Left ventricle myocardium inferior (tissue), 1 donor: ENCODE measurements around the gene ZNFX1. TPM values are rescaled to one million over a fixed set of nuclear protein-coding genes. Genes with fewer than 3 reads are reported as not detected.
"Not testable (repeated sequence)": the region's sequence is repeated elsewhere in the genome, so short reads cannot be mapped to it uniquely, and the experiment has no call there.

Experiments used
- DNase-seq: peaks from one replicate; pipeline ENCODE4 v3.0.0-alpha.2; 2020
- H3K27ac ChIP-seq: fragments of 200-600 bp; replicated peaks from 2 replicates; pipeline ENCODE4 v1.8.0; 2021
- H3K27me3 ChIP-seq: fragments of 200-600 bp; 2 replicates; pipeline ENCODE4 v1.8.0; 2021; ENCODE audit warnings: low read depth
- H3K36me3 ChIP-seq: fragments of 200-600 bp; 2 replicates; pipeline ENCODE4 v1.8.0; 2021
- H3K4me1 ChIP-seq: fragments of 200-600 bp; 2 replicates; pipeline ENCODE4 v1.8.0; 2021
- H3K4me3 ChIP-seq: fragments of 200-600 bp; 2 replicates; pipeline ENCODE4 v1.8.0; 2021; ENCODE audit warnings: mild to moderate bottlenecking, moderate library complexity
- H3K9me3 ChIP-seq: fragments of 200-600 bp; replicated peaks from 2 replicates; pipeline ENCODE4 v1.8.0; 2021
- CTCF ChIP-seq: fragments of 200-600 bp; IDR thresholded peaks from 2 replicates; pipeline ENCODE4 v1.8.0; 2021; ENCODE audit warnings: antibody characterized with exemption, mild to moderate bottlenecking, borderline replicate concordance
- intact Hi-C: fragments of 100-400 bp; cut with micrococcal nuclease; formaldehyde crosslinking; loops from one replicate; pipeline ENCODE4 v1.11.0; 2022
- total RNA-seq: library from RNA; stranded (reverse); fragmentation: NEBNext Ultra II Directional; extraction: Animal tissue kit (Norgen Biotek cat#: 25700); gene quantifications from one replicate; pipeline ENCODE4 v1.2.1, GENCODE V29; 2021
- donor health status: DM: no; HTN: yes; CAD: no; lungs with severe emphysema.

The ZNFX1 gene
- total RNA-seq, 1 donor from 2014 or later: 22.2 TPM

DNA sequence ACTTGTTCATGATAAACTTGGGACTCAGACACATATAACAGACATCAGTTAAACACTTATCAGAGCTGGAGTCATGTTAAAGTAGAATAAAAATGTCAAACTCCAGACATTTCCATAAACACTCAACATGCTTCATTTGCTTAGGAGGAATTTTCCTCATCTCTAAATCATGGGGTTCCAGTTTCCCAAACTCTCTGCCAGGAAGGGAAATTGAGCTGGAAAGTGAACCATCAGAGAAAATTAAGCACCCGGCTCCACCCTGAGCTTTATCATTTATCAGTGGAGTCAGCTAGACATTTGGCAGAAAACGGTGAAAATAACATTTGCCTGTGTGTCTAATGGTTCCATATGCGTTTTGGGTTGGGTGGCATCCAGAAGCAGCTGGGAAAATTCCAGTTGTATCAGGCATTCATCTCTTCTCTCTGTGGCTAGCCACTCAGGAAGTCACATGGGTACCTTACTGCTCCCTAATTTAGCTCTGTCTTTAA, 25.3 kb upstream of the ZNFX1 start:
- TF ChIP-seq CTCF: no peak
- intact Hi-C loops: no loop called here
- peaks cover 4% of the 10 kb centered on the region for H3K4me1 ChIP-seq

DNA sequence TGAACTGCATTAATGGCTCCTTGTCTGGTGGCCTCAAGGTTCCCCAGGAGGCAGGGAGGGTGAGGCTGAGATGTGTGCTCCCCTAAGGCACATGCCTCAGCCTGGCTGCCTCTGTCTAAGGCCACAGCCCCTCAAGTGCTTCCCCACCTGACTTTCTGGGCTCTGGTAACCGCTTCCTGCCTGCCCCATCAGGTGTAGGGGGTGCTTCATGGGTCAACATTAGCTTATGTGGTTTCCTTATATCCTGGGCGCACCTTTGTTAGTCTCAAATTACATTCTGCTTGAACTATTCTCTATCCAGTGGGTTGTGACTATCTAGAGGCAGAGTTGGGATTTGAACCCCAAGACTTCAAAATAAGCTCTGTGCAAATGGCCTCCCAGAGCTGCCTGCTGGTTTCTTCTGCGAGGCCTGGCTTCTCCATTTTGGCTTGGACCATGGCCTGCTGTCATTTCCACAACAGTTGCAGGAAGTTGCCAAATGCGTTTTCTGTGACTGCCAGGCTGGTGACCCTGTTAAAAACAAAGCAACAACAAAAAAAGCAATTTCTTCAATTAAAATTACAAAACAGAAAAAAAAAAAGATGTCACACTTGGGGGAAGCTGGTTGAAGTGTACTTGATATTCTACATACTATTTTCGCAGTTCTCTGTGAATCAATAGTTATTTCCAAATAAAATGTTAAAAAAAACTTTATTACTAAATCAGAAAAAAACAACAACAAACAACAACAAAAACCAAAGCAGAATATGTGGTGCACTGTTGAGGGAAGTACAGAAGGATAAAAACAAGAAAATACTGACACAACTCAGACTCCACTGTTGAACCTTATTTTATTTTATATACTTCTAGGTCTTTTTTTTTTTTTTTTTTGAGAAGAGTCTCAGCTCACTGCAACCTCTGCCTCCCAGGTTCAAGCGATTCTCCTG, 20.0 kb upstream of the ZNFX1 start:
- DNase-seq: no peak
- H3K36me3 ChIP-seq: peaks cover 7% of the 10 kb centered on the region
- no peak for TF ChIP-seq CTCF
- intact Hi-C loops: no loop called here
- H3K4me3 ChIP-seq: no peak overlapping the region
- no peaks in the 10 kb centered on the region for H3K27me3 ChIP-seq
- H3K27ac ChIP-seq: no peak overlapping the region
- no peaks in the 10 kb centered on the region for H3K9me3 ChIP-seq
- no peaks in the 10 kb centered on the region for H3K4me1 ChIP-seq

More for the DNA sequence above, 25.3 kb upstream of the ZNFX1 start:
- H3K9me3 ChIP-seq: no peaks in the 10 kb centered on the region
- no peaks in the 10 kb centered on the region for H3K36me3 ChIP-seq
- DNase-seq: no peak
- no peak overlapping the region for H3K4me3 ChIP-seq
- H3K27ac ChIP-seq: no peak overlapping the region
- H3K27me3 ChIP-seq: no peaks in the 10 kb centered on the region

DNA sequence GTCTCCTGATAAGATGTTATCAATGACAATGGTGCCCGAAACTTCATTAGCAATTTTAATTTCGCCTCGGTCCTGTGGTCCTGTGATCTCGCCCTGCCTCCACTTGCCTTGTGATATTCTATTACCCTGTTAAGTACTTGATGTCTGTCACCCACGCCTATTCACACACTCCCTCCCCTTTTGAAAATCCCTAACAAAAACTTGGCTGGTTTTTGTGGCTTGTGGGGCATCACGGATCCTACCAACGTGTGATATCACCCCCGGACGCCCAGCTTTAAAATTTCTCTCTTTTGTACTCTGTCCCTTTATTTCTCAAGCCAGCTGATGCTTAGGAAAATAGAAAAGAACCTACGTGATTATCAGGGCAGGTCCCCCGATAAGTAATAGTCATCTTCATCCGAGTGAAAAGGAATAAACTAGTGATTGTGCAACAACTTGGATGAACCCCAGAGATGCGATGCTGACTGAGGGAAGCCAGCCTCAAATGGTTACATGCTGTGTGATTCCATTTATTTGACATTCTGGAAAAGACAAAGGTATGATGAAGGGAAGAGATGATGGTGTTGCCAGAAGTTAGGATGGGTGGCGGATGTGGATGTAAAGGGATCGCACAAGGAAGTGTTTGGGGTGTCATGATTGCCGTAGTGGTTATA, 16.3 kb upstream of the ZNFX1 start:
- H3K4me1 ChIP-seq, DNase-seq, H3K27me3 ChIP-seq, H3K27ac ChIP-seq, H3K9me3 ChIP-seq, H3K4me3 ChIP-seq, intact Hi-C loops: not testable (repeated sequence)
- H3K36me3 ChIP-seq: peaks cover 42% of the 10 kb centered on the region

DNA sequence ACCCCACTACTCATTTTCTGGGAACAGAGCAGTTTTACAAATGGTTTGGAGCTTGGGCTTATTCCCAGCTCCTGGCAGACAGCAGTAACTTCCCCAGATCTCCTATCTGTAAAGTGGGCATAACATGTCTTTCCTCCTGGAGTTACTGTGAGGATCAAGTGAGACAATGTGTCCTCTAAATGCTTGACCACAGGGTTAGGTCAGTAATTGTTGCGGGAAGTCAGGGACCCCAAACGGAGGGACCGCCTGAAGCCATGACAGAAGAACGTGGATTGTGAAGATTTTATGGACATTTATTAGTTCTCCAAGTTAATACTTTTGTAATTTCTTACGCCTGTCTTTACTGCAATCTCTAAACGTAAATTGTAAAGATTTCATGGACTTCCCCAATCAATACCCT, 15.3 kb upstream of the ZNFX1 start:
- Histone ChIP-seq H3K4me1 (no peaks in the 10 kb centered on the region), H3K27me3 (no peaks in the 10 kb centered on the region), H3K9me3 (peaks cover 1% of the 10 kb centered on the region), H3K4me3 (no peak overlapping the region), H3K27ac (no peak overlapping the region), H3K36me3 (peaks cover 52% of the 10 kb centered on the region)
- no peak for DNase-seq
- intact Hi-C loops: no loop called here
- TF ChIP-seq CTCF: no peak

DNA sequence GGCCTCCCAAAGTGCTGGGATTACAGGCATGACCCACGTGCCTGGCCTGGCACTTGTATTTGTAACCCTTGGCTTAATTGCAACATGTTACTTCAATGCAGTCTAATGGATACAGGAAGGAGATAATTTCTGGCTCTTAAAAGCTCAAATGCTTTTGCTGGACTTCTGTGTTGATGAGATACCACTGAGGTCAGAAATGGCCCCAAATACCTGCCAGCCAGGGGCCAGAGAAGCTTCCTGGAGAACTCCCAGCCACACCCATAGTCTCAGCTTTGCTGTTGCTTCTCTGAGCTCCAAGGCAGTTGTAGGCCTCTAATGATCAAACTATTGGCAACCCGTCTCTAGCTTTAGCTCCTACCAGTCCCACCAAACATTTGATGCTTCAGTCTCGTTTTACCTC, 14.2 kb upstream of the ZNFX1 start:
- TF ChIP-seq CTCF: no peak
- DNase-seq: no peak
- Histone ChIP-seq H3K4me3 (no peak overlapping the region), H3K4me1 (peaks cover 8% of the 10 kb centered on the region), H3K27ac (no peak overlapping the region), H3K27me3 (no peaks in the 10 kb centered on the region), H3K9me3 (peaks cover 13% of the 10 kb centered on the region), H3K36me3 (peaks cover 63% of the 10 kb centered on the region)
- intact Hi-C loops: no loop called here

GRCh38 chr20:49291200-49291599, 13.3 kb upstream of the ZNFX1 start:
- Histone ChIP-seq H3K27ac (no peak overlapping the region), H3K27me3 (no peaks in the 10 kb centered on the region), H3K4me1 (peaks cover 8% of the 10 kb centered on the region), H3K4me3 (no peak overlapping the region), H3K9me3 (peaks cover 21% of the 10 kb centered on the region), H3K36me3 (peaks cover 71% of the 10 kb centered on the region)
- no peak for TF ChIP-seq CTCF
- intact Hi-C loops: no loop called here
- DNase-seq: no peak
